ENCODE measurements around the gene MYLK.

Gene MYLK

DNA sequence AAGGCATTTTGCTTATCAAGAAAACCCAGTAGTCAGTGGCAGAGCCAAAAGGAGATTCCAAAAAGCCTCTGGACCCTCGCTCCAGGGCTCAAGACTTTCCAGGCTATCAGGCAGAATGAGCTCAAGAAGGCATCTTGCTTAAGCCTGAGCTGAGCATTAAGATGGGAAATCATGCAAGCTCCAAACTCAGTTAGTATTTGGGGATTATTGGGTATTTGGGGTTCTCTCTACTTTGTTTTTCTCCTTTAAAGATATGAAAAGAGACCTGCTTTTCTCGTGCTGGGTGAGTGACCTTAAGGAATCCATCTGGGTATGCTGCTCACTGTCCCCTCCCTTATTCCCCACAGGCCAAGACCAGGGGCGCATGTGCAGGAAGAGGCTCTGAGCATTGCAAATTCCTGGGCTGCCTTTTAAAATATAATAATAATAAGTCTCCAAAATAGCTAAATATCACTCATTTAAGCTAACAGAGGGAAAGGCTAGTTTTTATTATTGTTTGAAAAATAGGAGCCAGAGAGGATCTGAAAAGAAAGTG, 223.9 kb downstream of the MYLK start:
- DNase-seq: no peak

DNA sequence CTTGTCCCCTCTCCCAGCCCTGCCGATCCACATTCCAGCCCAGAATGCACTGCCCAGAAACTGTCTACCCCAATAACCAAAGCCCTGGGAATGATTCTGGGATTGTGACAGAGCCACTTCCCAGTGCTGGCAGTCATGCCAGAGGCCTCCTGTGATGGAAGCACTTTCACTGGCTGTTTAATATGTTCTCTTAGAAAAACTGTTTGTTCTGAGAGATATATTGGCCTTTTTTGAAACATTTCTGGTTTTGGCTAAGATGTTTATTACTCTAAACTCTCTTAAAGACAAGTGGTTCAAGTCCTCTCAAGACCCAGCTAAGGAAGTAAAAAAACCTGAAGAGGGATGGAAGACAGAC, 225.3 kb downstream of the MYLK start:
- DNase-seq: no peak

DNA sequence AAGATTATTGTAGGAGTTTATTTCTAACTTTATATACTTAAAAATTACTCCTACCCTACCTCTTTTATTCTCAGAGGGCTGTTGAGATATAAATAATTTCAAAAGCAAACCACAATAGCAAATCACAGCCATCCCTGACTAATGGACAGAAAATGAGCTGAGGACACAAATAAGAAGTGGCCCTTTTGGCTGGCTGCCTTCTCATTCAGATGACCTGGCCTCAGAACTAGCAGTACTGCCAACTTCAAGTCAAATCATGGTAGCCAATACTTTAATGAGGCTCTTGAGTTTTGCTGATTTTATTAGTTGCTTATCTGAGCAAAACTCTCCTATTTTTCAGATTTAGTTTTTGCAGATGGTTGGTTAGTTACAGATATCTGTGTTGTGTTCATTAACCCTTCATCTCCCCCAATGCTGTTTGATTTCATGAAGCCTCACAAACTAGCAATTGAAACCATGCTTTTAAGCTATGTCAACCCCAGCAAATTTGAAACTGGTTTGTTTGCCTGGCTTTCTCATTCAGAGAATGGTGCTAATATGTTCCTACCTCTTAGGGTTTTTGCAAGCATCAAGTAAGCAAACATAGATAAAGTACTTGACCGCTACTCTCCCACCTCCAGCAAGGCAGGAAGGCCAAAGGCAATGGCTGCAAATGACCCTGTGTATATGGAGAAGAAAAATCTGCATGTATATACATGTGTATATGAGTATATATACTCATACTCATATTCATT, 225.8 kb downstream of the MYLK start:
- DNase-seq: no peak

DNA sequence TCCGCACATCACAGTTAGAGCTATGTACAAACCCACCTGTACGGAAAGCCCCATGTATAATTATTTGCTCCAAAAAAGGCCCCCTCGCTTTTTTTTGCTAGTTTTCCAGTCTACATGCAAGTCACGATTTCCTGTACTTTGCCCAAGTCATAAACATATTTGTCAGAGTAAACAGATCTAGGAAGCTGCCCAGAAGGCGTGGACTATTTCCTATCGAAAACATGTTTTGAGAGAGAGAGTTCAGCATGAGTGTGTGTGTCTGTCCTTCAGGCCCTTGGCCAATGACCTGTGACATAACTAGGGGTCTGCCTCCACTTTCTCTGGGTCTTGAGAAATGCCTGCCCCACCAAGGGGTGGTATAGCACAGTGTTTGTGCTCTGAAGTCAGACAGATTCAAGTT, 226.6 kb downstream of the MYLK start:
- DNase-seq: no peak

DNA sequence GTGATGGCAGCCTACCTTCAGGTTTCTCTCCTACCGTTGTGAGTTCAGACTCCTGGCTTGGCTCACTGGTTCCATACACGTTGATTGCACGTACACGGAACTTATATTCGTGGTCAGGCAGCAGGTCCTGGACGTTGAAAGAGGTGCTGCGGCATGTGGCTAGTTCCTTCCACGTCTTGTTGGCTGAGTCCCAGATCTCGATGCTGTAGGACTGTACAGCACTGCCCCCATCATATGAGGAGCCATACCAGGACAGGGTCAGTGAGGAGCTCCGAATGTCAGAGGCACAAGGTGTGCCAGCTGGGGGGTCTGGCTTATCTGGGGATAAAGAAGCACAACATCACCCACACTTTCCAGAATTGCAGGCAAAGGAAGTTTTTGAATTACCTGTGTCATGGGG, 227.0 kb downstream of the MYLK start:
- no peak for DNase-seq

DNA sequence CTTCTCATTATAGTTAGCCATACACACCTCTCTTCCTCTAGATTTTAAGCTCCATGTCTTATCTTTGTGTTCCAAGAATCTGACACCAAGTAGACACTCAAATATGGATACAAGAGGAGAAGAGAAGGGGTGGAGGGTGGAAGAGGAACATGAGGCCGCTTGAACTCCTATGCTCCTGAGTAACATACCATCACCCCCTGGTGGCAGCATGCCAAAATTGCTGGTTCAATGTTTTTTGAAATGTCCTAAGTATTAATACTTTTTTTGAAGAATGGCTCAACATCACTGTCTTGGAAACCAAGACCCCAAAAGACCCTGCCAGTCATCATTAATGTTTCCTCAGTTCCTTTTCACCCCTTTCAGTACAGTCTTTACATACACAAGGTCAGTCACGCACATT, 227.4 kb downstream of the MYLK start:
- DNase-seq: no peak

DNA sequence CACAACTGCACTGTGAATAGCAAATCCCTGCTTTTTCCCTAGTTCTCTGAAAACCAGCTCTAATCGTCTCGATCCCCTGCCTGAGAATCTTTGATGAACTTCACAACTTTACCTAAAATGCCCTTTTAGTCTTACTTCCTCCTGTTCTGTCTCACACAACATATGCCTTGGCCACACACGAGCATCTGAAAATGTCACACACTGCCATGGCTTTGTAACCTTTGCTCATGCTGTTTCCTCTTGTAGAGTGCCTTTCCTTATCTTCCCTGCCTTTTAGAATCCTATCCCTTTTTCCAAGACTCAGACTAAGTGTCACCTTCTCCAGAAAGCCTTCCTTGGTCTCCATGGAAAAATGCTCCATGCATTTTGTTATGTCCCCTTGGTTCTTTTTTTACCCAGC, 227.9 kb downstream of the MYLK start:
- no peak for DNase-seq

DNA sequence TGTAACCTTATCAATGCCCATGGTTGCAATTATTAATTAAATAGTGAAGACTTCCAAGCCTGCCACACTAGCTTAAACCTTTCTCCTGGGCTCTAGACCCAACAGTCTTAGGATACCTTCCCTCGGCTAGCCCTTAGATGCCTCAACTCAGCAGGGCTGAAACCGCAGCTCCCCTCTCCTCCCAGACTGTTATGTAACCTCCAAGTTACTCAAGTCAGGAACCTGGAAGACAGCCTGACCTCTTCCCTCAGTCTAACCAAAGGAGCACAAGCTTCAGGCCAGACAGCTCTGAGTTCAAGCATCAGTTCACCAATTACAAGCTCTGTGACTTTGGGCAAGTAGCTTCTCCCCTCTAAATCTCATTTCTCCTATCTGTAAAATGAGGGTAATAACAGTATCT, 228.7 kb downstream of the MYLK start:
- DNase-seq: no peak

DNA sequence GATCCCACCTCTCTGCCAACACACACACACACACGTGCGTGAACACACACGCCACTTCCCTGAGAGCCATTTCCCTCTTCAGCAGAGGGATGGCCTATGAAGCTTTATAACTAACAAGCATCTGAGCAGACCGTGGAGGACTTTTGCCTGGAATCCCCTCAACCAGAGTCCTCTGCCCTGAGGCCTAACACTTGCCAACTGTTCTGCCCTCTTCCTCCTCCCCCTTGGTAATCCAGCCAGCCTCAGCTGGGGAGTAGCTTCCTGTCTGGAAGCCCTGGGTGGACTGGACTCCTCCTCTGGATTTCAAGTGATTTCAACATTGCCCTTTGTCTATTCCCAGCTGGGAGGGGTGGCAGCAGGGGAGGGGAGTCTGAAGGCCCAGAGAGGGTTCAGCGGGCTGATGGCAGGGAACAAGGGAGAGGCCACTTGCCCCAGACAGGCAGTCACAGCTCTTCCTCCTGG, 230.9 kb downstream of the MYLK start:
- no peak for DNase-seq

DNA sequence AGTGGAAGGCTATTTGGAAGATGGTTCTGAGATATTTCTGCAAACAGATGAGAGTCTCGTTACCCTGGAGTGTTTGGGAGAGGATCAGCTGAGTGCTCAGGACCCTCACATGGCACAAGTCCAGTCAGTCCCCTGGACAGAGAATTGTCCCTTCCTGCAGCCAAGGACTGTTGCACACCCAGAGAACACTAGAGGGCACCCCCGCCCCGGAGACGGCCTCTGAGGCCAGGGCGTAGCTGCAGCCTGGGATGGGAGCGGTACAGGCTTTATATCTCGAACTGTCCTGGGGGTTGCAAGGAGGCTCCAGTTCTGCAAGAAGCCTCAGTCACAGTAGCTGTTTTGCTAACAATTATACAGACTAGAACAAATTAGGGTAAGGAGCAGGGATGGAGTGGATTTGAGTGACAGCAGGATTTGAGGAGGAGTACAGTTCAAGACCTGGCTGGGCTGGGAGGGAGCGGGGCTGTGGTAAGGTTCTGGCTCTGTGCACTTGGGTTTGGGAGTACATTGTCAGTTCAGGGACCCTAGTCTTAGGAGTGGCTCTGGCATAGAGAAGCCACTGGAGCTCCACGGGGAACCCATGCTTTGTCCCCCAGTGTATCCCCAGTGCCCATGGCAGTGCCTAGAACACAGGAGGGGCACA, 231.7 kb downstream of the MYLK start:
- no peak for DNase-seq

DNA sequence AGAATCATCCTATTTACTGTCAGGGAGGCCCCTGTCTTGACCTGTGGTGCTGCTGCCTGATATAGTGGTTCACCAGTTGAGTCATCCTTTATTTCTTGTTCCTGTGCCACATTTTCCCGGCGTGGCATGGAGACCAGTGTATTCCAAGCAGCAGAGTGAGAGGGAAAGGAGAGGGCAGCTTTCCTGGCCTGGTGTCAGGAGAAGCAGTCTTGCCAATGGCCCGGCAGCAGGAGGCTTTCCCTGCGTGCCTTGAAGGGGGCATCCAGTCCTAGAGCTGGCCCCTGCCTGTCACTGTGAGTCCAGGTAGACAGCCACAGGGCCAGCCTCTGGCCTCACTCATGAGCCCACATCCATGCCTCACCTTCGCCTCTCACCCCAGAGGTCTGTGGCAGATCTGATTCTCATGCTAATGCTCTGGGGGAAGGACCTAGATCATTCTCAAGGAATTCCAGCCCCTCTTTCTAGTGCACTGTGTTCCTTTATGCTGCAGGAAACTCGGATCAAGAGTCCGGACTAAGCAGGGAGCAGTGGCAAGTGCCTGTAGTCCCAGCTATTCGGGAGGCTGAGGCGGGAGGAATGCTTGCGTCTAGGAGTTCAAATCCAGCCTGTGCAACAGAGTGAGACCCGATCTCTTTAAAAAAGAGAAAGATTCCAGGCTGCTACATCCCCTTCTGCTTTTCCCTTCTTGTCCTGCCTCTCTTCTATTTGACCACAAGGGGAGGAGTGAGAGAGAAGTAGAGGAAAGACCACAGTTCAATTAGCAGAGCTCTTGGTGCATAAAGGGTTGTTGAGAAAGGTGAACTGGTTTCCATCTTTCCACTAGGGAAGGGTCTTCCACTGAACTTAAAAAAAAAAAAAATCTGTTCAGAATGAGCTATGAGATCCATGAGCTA, 232.4 kb downstream of the MYLK start:
- DNase-seq: no peak

DNA sequence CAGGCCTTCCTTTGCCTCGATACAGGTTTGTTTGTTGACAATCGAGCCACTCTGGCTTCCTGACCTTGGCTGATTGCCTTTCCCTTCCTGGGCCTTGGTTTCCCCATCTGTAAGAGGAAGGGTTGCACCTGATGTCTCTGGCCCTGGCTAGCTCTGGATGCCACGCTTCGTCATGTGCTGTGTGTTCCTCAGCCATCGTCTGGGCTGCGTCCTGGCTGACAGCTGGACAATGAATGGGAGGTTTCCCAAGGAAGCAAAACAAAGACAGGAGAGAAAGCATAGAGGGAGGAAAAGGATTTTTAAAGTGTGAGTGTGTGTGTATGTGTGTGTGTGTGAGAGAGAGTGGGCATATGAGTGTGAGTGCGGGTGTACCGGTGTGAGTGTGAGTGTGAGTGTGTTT, 234.0 kb downstream of the MYLK start:
- no peak for DNase-seq

DNA sequence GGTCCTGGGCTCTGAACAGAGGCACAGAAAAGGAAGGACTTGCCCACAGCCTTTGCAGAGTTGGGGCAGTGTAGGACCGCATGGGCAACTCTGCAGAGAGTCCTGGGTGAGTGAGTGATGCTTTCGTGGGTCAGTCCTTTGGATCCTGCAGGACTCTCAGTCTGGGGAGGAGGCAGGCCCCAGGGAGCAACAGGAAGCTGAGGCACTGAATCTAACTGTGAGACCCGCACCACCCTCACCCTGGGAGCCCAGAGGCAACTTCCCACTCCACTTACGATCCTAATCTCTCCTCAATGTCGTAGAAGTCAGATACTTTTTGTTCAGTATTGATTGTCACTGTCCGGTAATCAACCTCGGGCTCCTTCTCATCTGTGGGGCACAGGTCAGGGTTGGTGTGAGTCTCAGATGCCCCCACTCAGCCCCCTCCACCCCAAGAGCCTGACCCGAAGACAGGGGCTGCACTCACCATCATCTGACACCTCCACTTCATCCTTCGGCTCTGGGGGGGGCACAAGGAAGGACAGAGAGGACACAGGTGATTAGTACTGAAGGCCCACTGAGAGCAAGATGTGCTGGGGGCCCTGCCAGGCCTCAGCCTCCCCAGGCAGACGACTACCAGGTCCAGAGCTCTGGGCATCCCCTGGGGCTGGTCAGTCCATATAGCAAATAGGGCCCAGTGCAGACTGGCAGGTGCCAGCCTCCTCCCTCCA, 235.3 kb downstream of the MYLK start:
- no peak for DNase-seq

DNA sequence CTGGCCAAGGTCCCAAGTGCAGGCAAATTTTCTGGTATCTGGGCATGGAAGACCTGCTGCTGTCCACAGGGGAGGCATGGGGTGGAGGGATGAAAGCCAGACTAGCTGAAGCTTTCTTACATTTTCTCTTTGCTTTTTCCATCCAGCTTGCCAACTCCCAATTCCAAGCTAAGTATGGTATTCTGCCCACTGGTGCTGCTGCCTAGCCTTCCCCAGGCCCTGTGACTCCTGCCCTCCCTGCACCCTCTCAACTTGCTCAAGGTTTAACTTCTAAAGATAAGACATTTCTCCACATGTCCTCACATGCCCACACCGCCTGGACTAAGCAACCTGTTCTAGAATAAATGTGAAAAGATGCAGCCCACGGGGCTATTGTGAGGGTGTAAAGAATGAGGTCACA, 239.8 kb downstream of the MYLK start:
- DNase-seq: no peak

DNA sequence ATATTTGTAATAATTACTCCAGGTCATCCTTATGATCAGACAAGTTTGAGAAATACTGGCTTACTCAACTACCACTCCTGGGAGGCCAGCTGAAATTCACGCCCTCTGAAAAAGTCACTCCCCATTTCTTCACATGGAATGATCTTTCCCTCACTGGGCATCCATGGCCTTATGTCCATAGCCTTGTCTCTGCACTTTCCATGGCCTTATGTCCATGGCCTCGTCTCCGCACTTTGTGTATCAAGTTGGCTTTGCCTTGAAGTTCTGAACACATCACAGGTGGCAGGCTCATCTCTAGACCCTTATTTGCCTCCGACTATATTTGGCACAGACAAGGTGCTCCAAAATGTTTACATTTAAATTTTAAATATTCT, 241.2 kb downstream of the MYLK start:
- no peak for DNase-seq

DNA sequence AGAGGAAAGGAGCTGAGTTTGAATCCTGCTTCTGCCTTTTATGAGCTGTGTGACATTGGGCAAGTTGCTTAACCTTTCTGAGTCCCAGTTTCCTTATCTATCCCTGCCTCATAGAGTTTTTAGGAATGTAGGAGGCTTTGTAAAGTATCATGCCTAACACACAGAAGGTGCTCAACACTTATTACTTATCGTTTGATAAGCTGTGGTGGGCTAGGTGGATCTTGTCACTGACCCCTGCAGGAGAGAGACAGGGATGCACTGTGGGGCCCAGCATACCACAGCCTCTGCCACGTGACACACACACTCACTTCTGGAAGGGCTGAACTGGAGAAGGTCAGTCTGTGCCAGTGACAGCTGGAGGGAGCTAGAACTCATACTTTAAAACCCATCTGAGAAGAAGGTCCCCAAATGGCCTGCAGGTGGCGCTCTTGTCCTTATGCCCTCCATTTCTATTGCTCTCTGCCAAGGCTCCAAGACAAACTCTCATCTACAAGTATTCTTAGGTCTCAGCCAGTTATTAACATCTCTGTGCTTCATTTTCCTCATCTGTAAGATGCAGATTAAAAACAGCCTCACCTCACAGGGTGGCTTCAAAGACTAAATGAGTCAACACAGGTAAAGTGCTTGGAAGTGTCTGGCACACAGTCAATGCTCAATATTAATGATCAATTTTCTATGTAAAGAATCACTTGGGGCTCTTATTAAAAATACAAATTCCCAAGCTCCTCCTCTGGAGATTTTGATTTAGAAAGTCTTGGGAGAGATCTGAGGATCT, 241.8 kb downstream of the MYLK start:
- DNase-seq: no peak

DNA sequence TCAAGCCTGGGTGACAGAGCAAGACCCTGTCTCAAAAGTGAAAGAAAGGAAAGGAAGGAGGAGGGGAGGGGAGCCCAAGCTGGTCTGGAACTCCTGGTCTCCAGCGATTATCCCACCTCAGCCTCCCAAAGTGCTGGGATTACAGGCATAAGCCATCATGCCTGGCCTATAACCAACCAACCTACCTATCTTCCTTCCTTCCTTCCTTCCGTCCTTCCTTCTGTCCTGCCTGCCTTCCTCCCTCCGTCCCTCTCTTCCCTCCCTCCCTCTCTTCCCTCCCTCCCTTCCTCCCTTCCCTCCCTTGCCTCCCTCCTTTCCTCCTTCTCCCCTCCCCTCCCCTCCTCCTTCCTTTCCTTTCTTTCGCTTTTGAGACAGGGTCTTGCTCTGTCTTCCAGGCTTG, 242.6 kb downstream of the MYLK start:
- DNase-seq: no peak

DNA sequence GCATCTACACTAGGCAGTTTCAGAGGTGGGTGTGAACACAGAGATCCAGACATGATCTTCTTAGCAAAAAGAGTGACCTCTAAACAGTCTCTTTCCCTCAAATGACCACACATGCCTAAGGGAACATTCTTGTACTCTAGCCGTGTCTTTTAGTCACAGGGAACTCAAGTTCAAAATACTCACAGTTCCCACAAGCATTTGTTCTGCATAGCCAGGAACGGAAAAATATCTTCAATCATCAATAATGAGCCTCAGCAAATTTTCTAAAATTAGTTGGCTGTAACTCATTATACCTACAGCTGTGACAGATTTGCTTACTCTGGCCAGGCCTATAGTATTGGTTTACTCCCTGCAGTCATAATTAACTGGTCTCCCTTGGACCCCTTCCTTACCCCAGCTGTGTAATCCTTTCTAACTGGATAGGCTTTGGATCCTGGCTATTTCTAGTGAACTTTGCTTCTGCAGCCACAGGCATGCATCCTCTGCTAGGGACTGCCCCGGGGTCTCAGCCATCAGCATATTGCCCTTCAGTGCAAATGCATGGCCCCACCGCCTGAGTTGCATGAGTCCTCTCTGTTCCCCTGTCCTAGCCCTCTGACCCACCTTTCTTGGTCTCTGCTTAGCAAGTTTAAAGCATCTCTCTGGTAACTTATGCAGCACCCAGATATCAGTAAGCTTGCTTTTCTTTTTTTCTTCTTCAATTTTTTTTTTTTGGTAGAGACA, 243.2 kb downstream of the MYLK start:
- DNase-seq: no peak

DNA sequence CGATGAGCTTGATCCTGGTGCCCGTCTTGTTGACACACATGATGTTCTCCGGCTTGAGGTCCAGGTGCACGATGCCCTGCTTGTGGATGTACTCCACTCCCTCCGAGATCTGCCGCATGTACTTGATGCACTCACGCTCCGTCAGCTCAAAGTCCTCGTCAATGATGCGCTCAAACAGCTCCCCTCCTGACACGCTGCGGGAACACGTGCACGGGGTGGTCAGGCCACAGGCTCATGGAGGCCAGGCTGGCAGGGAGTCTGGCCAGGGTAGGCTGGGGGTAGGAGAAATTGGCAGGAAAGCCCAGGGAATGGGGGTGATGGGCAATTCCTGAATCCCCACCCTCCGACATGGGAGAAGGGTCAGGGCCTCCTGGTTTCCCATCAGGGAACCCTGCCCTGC, 243.8 kb downstream of the MYLK start:
- no peak for DNase-seq

DNA sequence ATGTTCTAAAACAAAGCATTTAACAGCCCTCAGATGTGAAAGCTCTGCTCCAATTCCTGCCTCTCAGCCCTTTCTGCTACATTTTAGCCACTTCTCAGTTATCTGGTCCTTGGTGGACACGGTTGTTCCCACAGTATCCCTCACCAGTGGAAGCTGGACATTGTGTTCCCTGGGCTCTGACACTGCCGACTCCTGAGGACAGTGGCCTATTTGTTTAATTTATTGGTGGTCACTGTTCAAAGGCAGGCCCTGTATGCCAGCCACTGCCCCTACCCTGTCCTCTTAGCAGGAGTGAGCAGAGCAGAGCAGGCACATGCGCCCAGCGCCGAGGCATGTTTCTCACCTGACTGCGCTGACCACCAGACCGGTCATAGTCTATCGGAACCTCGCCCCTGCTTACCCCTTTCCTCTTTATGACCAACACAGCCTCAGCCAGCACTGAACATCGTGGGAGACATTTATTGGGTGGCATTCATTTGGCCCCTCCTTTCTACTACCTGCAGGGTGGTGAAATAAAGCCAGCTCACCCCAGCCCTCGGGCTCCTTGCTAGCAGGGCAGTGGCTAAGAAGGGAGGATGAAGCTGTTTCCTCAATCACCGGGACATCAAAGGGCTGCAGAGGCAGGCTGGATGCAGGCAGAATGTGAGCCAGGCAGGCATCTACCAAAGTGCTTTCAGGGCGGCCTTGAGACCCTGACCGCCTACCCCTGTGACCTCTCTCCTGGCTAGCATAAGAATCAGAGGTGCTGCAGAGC, 245.0 kb downstream of the MYLK start:
- DNase-seq: no peak

DNA sequence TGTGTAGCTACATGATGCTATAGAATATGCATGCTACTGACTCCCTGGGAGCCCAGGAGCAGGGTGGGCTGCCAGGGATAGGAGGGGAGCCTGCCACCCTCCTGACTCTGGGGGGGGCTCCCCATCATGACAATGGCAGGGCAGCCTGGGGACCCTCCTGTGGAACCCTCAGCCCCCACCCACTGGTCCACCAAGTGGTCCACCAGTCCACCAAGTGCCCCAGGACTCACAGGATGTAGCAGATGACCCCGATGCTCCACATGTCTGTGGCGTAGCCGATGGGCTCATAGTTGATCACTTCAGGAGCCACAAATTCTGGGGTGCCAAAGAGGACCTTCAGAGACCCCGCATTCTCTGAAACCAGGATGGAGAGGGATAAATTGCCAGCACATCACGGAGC, 246.3 kb downstream of the MYLK start:
- no peak for DNase-seq

Measured in activated CD4-positive, alpha-beta T cell treated with anti-CD3 and anti-CD28 coated beads for 1 hour (primary cell).